NCI-H446 (cell line): ENCODE measurements around the gene SLC44A1.
A peak's percentile ranks its signal among the peaks of the same experiment; 100 is the strongest.

Experiments used
- DNase-seq, 2 experiments: peaks; one replicate each; lab custom pipeline; 2025; lab: John Stamatoyannopoulos, UW

The SLC44A1 gene

DNA sequence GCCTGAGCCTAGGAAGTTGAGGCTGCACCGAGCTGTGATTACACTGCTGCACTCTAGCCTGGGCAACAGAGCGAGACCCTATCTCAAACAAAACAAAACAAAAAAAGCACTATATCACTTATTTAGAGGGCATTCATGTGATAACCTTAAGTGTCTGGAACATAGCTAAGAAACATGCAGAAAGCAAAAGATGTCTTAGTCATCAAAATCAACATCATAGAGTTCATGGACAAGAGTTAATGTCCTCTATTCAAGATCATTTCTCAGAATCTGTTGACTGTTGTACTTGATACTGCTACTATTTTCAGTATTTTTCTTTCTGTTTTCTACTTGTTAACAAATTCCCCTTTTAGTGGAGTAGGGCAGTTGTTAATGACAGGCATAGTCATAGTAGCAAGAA, 228.8 kb downstream of the SLC44A1 start:
- DNase-seq = no peak

DNA sequence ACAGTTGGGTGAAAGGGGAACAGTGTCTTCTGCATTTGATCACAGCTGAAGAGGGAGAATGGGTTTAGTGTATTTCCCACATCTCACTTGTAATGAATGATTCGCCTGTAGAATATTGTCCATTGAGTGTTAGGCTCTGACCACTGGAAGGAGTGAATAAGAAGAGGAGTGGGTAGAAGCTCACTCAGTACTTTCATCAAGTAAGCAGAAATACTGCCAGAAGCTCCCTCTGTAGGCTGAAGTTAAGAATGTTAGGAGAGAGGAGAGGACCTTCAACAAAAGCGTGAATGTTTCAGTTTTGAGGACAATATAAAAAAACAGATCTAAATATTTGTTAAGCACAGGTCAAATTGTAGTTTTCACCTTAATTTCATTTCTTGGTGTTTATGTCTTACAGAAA, 230.9 kb downstream of the SLC44A1 start:
- peak in 1 of 2 experiments; percentile 21 for DNase-seq

GRCh38 chr9:105479846-105480245, 235.4 kb downstream of the SLC44A1 start:
- no peak for DNase-seq

- no peak for DNase-seq
Measured at GRCh38 chr9:105483618-105484017, 239.2 kb downstream of the SLC44A1 start.

GRCh38 chr9:105484226-105484625, 239.8 kb downstream of the SLC44A1 start:
- no peak for DNase-seq

DNA sequence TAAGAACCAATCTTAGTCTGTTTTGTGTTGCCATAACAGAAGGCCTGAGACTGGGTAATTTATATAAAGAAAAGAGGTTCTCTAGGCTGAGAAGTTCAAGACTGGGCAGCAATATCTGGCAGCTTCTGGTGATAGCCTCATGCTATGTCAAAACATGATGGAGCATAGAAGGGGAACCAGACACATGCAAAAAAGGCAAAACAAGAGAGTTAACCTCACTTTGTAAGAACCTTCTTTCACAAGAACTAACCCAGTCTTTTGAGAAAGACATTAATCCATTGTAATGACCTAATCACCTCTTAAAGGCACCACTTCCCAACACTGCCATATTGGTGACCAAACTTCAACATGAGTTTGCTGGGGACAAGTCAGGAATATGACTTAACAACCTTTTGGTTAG, 240.7 kb downstream of the SLC44A1 start:
- no peak for DNase-seq
